ENCODE results near the gene PAFAH1B1. TPM values are rescaled to one million over a fixed set of nuclear protein-coding genes. Genes with fewer than 3 reads are reported as not detected.

Gene PAFAH1B1
- total and polyA plus RNA-seq, 5 donors = 39.1 to 128 (median 104) TPM

DNA sequence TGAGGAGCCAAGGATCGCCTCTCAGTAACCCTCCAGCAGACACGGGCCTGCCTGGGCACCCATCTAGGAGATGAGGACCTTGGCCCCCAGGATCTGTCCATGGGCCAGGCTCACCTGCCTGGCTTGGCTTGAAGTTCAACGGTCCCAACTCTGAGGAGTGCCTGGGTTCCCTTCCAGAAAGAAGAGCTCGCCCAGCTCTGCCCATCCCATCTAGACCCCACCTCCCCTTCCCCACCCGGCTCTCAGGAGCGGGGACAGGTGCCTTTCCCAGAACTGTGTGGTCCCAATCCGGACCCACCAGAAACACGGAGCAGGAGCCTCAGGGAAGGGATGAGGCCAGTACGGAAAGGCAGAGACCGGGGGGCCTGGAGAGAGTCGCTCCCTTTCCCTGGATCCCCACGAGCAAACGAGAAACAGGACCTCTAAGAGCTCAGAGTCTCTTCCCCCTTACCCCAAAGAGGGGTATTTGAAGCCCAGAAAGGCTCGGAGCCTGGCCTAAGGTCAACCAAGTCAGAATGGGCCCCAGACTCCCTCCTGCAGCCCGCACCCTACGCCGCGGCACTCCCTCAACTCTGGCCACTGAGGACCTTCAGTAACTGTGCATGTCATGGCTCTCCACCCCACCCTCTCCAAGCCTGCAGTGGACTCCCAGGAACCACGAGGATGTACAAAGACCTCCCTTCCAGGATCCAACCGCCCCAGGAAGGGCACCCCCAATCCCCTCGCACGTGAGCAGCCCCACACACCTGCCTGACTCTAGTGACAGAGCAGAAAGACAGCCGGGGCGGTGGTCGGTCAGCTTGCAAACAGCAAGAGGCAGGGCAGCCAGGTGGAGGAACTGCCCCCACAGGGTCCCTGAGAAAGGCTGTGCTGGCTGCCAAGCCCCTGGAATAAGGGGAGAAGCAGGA lies 112.7 kb downstream of the PAFAH1B1 start:
- H3K27me3 ChIP-seq (ENCODE audit: control insufficient read depth, insufficient read depth) = no peaks in the 10 kb centered on the region
- ATAC-seq (no peak), DNase-seq (peak in 1 of 3 donors; percentile 4)
- WGBS = 87% methylated on average over 25 of the region's 25 CpGs
- intact Hi-C loops (cut with DNase I) = no loop called here
- peaks cover 7% of the 10 kb centered on the region for H3K4me1 ChIP-seq (ENCODE audit: control insufficient read depth, insufficient read depth, low read length)
- peak overlapping the region; percentile 75 for H3K27ac ChIP-seq (ENCODE audit: low read length)
- no peaks in the 10 kb centered on the region for H3K9me3 ChIP-seq (ENCODE audit: control insufficient read depth, low read length)
- H3K4me3 ChIP-seq (ENCODE audit: low read length) = no peak overlapping the region

DNA sequence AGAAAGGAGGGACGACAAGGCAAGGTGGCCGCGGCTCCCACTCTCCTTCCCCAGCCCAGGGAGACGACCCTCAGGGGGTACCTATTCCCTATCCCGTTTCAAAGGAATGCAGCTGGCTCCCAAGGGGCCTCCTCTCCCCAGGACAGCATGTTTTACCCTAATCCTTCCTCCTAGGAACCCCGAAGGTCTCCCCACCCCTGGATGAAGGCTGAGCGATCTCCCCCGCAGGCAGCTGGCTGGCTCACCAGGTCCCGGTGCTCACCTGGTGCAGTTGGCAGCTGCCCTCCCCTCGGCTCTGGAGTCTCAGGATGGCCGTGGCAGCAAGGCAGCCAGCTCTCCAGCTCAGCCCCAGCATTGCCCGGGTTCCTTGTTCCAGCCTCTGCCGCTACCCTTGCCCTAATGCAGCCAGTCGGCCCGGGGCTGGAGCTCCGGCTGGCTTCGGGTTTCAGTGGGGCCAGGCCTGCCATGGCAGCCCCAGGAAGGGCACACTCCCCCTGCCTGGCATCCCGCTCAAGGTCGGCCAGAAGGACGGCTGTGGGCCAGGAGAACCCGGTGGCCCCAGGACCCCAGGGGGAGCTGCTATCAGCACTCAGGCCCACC lies 113.6 kb downstream of the PAFAH1B1 start:
- Histone ChIP-seq H3K9me3 (ENCODE audit: control insufficient read depth, low read length) (no peaks in the 10 kb centered on the region), H3K27ac (ENCODE audit: low read length) (peak overlapping the region; percentile 75), H3K4me3 (ENCODE audit: low read length) (peak overlapping the region; percentile 33), H3K4me1 (ENCODE audit: control insufficient read depth, insufficient read depth, low read length) (peaks cover 7% of the 10 kb centered on the region), H3K27me3 (ENCODE audit: control insufficient read depth, insufficient read depth) (no peaks in the 10 kb centered on the region)
- ATAC-seq (peak in 1 of 2 donors; percentile 1), DNase-seq (peak in 1 of 3 donors; percentile 58)
- intact Hi-C loops (cut with DNase I) = no loop called here
- WGBS = 68% methylated on average over 21 of the region's 21 CpGs

DNA sequence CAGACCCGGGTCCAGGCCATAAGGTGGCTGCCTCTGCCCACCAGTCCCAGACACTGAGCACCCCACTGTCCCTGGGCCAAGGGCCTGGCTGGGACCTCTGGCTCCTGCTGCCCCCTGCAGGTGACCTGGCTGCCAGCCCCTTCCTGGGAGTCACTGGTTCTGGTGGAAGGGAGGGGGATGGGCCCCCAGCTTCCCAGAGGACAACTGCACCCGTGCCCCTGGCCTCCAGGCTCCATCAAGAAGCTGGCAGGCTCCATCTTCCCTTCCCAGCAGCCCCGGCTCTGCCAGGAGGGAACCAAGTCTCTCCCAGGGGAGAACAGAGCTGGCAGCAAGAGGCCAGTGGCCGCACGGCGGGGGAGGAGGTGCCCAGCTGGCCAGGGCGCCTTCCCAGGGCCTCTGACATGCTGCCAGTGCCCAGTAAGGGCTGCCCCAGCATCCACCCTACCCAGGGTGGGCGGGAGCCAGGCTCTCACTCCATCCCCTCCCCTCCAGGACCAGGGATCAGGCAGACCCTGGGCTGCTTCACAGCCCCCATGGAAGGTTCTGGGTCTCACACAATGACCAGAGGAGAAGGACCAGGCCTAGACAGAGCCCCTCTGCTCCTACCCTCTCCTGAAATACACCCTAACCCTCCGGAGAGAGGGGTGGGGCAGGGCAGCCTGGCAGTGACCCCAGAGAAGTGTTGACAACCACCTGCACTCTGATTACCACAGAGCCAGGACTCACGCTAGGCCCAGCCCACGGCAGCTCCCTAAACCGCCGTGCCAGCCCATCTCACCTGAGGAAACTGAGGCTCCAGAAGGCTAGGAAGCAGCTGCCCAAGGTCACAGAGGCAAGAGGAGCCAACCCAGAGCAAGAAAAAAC lies 114.5 kb downstream of the PAFAH1B1 start:
- WGBS = 50% methylated on average over 13 of the region's 13 CpGs

DNA sequence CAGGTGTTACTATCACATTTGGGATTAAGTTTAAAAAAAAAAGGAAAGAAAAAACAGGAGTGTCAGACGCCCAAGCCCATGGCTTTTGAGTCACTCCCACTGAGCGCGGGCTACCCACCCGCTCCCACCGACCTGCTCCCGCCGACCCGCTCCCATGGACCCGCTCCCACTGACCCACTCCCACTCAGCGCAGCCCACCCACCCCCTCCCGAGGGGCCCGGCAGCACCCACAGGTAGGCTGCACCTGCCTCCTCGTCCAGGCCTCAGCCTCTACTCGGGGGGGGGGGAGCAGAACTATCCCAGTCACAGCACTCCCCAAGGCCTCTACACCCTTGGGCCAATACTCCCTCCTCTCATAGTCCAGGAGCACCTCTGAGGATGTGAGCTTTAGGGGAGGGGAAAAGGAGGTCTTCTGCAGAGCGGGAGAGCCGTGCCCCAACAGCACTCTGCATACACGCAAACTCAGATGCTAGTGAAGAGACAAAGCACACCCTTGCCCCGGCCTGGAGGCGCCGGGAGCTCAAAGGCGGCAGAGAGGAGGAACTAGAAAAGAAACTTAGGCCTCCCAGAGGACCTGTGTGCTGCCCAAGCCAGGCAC lies 115.2 kb downstream of the PAFAH1B1 start:
- WGBS = 74% methylated on average over 21 of the region's 21 CpGs
- no peak overlapping the region for H3K4me3 ChIP-seq (ENCODE audit: low read length)
- intact Hi-C loops (cut with DNase I) = no loop called here

More for the DNA sequence above, 114.5 kb downstream of the PAFAH1B1 start:
- H3K27ac ChIP-seq (ENCODE audit: low read length) = peak overlapping the region; percentile 75
- H3K4me3 ChIP-seq (ENCODE audit: low read length) = peak overlapping the region; percentile 33
- DNase-seq = peak; percentile 66 to 91 (median 83)
- H3K27me3 ChIP-seq (ENCODE audit: control insufficient read depth, insufficient read depth) = no peaks in the 10 kb centered on the region
- intact Hi-C loops (cut with DNase I) = no loop called here
- peak; percentile 4 to 8 for ATAC-seq
- no peaks in the 10 kb centered on the region for H3K9me3 ChIP-seq (ENCODE audit: control insufficient read depth, low read length)
- H3K4me1 ChIP-seq (ENCODE audit: control insufficient read depth, insufficient read depth, low read length) = peaks cover 7% of the 10 kb centered on the region

DNA sequence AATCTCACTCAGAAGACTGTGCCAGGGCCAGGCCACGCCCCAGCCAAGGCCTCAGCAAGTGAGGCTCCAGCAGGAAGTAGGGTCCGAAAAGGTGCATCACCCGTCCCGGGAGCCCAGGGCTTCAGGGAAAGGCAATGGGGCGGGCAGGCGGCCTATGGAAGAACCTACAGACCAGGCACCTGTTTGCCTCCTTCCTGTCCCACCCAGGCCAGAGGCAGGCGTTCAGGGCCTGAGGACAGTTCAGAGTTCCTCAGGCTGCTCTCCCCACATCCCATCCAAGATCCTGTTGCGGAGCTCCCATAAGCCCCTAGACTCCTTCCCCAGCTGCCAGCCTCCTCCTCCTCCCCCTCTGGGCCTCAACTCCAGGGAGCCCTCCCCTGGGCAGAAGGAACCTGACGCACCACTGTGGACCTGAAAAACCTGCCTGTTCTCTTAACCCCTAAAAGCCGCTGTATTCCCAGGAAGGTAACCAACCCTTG lies 115.8 kb downstream of the PAFAH1B1 start:
- Histone ChIP-seq H3K4me3 (ENCODE audit: low read length) (no peak overlapping the region), H3K4me1 (ENCODE audit: control insufficient read depth, insufficient read depth, low read length) (peaks cover 7% of the 10 kb centered on the region), H3K27me3 (ENCODE audit: control insufficient read depth, insufficient read depth) (no peaks in the 10 kb centered on the region), H3K27ac (ENCODE audit: low read length) (peak overlapping the region; percentile 31), H3K9me3 (ENCODE audit: control insufficient read depth, low read length) (no peaks in the 10 kb centered on the region)
- WGBS = 57% methylated on average over 10 of the region's 10 CpGs
- ATAC-seq (no peak), DNase-seq (peak in 2 of 3 donors; percentile 51 to 71)
- intact Hi-C loops (cut with DNase I) = no loop called here

More for the DNA sequence above, 115.2 kb downstream of the PAFAH1B1 start:
- Histone ChIP-seq H3K27ac (ENCODE audit: low read length) (peak overlapping the region; percentile 48), H3K4me1 (ENCODE audit: control insufficient read depth, insufficient read depth, low read length) (peaks cover 7% of the 10 kb centered on the region), H3K9me3 (ENCODE audit: control insufficient read depth, low read length) (no peaks in the 10 kb centered on the region), H3K27me3 (ENCODE audit: control insufficient read depth, insufficient read depth) (no peaks in the 10 kb centered on the region)
- DNase-seq (peak in 1 of 3 donors; percentile 58), ATAC-seq (no peak)

DNA sequence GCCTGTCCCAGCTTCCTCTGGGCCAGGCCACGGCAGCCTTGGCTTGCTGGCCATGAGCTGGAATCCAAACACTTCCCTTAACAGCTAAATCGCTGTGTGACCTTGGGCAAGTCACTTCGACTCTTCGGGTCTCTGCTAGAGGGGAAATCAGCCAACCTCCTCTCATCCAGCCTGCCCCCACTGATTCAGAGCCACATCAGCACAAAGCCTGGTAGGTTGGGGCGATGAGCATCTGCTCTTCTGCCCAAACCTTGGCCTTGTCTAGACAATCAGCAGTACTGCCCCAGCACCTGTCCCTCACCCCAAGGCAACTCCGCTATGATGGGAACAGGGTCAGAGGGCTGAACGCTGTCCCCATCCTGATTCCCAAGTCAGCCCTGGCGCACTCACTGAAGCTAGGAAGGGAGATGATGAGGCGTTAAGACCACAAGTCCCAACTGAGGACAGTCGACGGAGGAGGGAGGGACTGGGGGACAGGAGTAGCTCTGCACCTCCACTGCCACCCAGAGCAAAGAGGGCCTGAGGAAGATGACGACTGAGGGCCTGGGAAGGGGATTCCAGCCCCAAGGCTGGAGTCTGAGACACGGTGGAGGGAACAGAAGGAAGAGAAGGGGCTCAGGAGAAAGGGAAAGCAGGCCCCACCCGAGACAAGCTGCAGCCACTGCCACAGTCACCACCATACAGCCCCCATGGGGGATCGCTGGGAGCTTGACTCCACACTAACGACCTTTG lies 116.8 kb downstream of the PAFAH1B1 start:
- H3K4me1 ChIP-seq (ENCODE audit: control insufficient read depth, insufficient read depth, low read length) = peaks cover 7% of the 10 kb centered on the region
- peak in 2 of 3 donors; percentile 40 to 53 for DNase-seq
- intact Hi-C loops (cut with DNase I) = no loop called here
- peak overlapping the region; percentile 86 for H3K4me3 ChIP-seq (ENCODE audit: low read length)
- H3K27me3 ChIP-seq (ENCODE audit: control insufficient read depth, insufficient read depth) = no peaks in the 10 kb centered on the region
- 40% methylated on average over 16 of the region's 16 CpGs for WGBS
- H3K9me3 ChIP-seq (ENCODE audit: control insufficient read depth, low read length) = no peaks in the 10 kb centered on the region
- H3K27ac ChIP-seq (ENCODE audit: low read length) = peak overlapping the region; percentile 2
- no peak for ATAC-seq

DNA sequence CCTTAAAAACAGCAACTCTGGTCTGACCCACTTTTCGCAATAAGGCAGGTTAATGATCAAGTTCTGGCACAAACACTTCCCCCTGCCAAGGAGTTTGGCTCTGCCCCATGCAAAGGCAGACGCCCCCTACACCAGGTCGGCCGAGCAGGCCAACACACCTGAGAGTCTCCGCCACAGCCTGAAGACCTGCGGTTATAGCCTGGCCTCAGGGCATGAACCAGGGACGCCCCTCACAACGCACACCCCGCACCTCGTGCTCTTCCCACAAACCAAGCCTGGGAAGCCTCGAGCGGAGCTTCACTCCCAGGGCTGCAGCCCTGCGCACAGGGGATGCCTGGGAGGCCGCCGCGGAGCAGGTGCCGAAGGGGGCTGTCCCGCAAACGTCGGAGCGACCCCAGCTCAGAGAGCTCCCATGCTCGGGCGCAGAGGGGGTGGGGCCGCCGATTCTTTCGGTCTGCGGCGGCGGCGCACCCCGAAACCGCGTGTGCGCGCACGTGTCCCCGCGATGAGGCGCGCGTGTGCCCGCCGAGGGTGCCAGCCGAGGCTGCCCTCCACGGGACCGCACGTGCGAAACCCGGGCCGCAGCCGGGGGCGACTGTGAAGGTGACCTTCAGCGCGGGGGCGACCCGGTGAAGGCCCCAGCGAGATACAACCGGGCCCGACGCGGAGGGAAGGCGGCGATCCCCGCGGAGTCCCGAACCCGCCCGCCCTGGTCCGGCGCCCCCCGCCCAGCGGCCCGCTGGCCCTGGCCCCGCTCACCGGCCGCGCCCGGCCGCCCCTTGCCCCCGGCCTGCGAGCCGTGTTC lies 117.6 kb downstream of the PAFAH1B1 start:
- H3K4me1 ChIP-seq (ENCODE audit: control insufficient read depth, insufficient read depth, low read length) = peaks cover 7% of the 10 kb centered on the region
- H3K27ac ChIP-seq (ENCODE audit: low read length) = peak overlapping the region; percentile 23
- peak overlapping the region; percentile 86 for H3K4me3 ChIP-seq (ENCODE audit: low read length)
- no peak for ATAC-seq
- intact Hi-C loops (cut with DNase I) = no loop called here
- H3K9me3 ChIP-seq (ENCODE audit: control insufficient read depth, low read length) = no peaks in the 10 kb centered on the region
- H3K27me3 ChIP-seq (ENCODE audit: control insufficient read depth, insufficient read depth) = no peaks in the 10 kb centered on the region
- 1% methylated on average over 82 of the region's 82 CpGs for WGBS
- DNase-seq = peak in 2 of 3 donors; percentile 61 to 76

DNA sequence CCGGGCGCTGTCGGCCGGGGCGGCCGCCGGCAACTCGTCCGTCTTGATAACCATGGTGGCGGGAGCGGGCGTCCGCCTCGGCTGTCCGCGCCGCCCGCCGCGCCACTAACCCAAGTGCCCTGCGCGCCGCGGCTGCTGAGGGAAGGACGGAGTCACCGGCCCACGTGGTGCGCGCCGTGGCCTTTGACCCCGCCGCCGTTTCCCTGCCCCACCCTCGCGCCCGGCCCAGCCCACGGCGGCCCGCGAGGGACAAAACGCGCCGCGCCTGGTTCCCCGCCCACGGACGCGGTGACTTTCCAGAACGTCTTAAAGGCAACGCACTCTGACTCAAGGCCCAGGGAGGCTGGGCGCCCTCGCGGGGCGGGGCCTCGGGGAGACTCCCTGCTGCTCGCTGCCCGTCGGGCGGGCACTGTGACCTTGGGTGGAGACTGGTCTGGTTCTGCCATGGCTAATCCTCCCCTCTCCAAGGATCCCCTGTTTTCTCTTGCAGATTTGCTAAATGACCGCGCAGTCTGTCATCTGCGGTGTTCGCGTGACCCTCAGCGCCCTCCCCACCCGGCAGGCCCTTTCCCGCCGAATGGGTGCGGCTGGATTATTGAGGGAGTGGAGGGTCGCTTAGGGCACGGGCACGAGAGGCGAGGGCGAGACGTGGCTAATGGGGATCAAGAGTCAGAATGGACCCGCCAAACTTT lies 118.3 kb downstream of the PAFAH1B1 start, which contains the start of gene CLUH:
Gene CLUH (minus strand): TSS at position 157 of the 692 bp plus-strand sequence. CDS start 103 bp downstream, at position 54.
- ATAC-seq = peak; percentile 91 to 93
- 1% methylated on average over 76 of the region's 76 CpGs for WGBS
- Histone ChIP-seq H3K27me3 (ENCODE audit: control insufficient read depth, insufficient read depth) (no peaks in the 10 kb centered on the region), H3K9me3 (ENCODE audit: control insufficient read depth, low read length) (no peaks in the 10 kb centered on the region), H3K4me3 (ENCODE audit: low read length) (peak within 1 kb of the TSS; percentile 86), H3K4me1 (ENCODE audit: control insufficient read depth, insufficient read depth, low read length) (peaks cover 7% of the 10 kb centered on the region), H3K27ac (ENCODE audit: low read length) (peak within 1 kb of the TSS; percentile 66)
- DNase-seq = peak; percentile 97 to 99 (median 99)
- intact Hi-C loops (cut with DNase I) = no loop called here
